HG03280 (cell line): Measurements from ENCODE around the gene KIF4A.

ENCODE experiments used
- ATAC-seq: cut with Tn5 transposase; IDR thresholded peaks from one replicate; pipeline ENCODE4 v1.9.1; 2021; ENCODE audit warnings: mild to moderate bottlenecking, moderate library complexity; ENCODE audit not compliant: unreplicated experiment

The KIF4A gene

DNA sequence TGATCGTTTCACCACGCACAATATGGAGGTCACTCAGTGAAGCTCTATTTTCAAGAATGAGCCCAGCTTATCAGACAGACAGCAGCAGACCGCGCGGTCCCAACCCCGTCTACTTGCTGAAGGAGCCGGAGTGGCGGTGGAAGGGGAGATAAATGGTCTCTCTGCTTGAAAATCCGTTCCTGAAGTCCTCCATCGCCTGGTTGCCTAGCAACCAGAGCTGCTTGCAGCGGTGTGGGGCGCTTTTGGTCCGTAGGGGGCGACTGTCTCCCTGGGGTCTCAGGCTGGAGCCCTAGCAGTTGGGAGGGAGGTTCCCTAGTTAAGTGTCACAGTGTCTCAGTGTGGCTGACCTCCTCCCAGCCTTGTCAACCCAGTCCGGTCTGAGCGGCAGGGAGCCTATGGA, 146.4 kb downstream of the KIF4A start:
- no peak for ATAC-seq

- ATAC-seq = no peak
These were observed 147.1 kb downstream of the KIF4A start for GRCh38 chrX:70437011-70437410.

DNA sequence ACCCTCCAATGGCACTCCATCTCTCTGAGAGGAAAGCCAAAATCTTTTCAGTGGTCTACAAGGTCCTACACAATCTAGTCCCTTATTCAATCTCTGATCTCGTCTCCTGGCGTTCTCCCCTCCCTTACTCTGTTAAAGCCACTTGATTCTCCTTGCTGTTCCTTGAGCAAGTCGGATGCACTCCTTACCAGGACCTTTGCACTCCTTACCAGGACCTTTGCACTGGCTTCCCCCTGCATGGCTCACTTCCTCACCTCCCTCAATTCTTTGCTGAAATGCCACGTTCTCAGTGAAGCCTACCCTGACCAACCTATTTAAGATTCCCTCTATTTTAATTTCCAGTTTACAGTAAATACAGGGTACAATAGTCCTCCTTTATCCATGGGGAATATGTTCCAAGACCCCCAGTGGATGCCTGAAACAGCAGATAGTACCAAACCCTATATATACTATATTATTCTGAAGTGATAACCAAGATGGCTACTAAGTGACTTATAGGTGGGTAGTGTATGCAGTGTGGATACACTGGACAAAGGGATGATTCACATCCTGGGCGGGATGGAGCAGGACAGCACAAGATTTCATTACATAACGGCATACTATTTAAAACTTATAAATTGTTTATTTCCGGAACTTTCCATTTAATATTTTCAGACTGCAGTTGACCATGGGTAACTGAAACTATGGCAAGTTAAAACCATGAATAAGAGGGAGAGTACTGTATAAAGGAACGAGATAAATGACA, 148.2 kb downstream of the KIF4A start:
- ATAC-seq = no peak

DNA sequence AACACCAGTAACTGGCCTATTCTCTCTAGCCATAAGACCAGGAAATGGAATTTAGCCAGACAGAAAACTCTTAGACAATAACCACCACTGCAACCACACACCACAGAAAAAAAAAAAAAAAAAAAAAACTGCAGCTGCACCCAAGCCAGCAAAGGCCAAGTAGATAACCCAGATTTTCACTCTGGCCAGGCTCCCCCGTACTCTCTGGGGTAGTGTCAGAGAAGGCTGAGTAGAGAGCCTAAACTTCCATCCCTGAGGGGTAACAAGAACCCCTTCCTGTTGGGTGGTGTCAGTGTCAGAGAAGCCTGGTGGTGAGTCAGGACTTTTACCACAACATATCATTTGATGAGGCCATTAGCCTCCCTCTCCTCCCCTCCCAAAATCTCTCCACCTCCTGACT, 149.1 kb downstream of the KIF4A start:
- ATAC-seq = no peak

DNA sequence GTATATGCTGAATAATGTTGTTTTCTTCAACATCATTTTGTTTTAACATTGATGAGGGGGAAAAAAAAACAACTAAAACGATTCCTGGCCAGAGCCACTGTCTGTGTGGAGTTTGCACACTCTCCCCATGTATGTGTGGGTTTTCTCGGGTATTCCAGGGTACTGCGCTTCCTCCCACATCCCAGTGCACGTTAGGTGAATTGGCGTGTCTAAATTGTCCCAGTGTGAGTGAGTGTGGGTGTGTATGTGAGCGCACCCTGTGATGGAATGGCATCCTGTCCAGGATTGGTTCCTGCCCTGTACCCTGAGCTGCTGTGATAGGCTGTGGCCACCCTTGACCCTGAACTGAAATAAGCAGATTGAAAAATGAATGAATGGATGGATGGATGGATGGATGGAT, 152.3 kb downstream of the KIF4A start:
- ATAC-seq = no peak

DNA sequence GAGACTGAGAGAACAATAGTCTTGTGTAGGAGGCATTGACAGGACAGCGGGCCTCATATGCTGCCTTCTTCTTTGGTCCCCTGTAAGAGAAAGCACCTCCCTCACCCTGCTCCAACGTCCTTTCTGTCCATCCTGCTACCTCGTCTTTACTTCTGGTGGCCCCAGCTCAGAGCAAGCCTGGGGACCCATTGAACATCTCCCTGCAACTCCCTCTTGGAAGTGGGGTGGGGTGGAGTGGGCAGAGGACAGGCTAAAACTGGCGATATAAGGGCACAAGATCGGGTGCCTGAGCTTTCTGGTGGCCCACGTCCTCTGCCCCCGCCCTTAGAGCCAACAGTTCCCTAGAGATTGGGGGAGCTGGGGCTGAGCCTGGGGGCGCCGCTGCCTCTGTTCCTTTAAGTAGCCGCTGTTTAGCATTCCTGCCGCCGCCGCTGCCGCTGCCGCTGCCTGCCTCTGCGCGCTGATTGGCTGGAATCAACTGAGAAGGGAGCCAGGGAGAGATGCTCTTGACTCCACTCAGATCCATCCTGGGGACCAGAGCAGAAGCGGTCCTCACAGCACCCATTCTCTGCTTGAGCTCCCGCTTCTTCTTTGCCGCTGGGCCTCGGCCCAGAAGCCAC, 154.5 kb downstream of the KIF4A start, which contains the start of gene DLG3:
TSS of gene DLG3 (plus strand) at position 510 of the 620 bp plus-strand sequence. CDS start 367 bp downstream, outside the sequence.
- no peak for ATAC-seq

- ATAC-seq = no peak
These were observed 155.2 kb downstream of the KIF4A start for GRCh38 chrX:70444946-70445656.

DNA sequence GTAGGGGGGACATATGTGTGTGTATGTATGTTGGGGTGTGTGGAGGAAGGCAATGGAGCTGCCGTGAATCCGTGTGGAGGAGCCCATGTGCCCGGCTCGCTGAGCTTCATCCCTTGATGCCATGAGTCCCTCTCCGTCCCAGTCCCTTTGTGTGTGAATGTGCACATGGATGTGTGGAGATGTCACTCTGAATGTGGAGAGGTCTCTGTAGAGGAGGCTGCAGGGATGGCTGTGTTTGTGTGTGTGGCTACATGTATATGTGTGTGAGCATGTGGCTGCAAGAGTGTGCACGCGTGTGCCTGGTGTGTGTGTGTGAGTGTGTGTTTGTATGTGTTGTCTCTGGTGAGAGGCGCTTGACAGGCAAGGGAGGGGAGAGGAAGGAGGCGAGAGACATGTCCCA, 156.0 kb downstream of the KIF4A start:
- ATAC-seq = no peak

- no peak for ATAC-seq
These were observed 156.8 kb downstream of the KIF4A start for GRCh38 chrX:70446380-70447350.

DNA sequence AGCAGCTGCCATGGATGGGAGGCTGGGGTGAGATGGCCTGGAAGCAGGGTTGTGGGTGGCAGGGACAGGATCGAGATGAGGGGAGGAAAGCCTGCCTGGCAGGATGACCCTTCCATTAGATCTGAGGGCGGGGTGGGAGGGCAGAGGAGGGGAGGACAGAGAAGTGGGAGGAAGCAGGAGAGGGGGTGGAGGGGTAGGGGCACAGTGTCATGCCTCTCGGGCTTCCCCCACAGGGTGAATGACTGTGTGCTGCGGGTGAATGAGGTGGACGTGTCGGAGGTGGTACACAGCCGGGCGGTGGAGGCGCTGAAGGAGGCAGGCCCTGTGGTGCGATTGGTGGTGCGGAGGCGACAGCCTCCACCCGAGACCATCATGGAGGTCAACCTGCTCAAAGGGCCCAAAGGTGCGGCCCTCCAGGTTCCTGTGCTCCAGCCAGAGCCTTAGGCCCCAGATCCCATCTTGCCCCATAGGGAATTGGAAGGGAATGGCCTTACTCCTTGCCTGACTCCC, 159.6 kb downstream of the KIF4A start:
- ATAC-seq = no peak

GRCh38 chrX:70452143-70452733, 162.3 kb downstream of the KIF4A start:
- peak; percentile 37 for ATAC-seq

DNA sequence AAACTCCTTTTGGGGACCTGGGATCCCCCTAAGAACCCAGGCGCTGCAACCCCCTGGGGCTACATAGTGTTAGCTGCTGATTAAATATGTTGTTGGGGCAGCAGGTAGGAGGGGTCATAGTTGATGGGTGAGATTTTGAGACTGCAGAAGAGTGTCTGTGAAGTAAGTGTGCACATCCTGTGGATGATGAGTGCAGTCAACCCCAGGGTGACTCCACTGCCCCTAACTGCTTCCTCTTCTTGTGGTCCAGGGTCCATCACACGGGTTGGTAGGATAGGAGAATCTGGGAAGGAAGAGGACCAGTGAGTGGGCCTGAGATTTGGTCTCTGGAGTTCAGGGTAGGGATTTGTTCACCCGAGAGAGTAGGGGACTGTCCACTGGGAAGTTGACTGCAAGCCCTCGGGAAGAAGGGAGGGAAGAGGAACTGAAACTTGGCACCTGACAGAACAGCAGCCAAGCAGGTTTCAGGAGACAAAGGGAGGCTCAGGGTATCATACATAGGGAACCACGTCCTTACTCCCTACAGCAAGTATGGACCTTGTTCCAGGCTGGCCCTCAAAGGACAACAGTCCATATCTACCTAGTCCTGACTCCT, 163.2 kb downstream of the KIF4A start:
- no peak for ATAC-seq

DNA sequence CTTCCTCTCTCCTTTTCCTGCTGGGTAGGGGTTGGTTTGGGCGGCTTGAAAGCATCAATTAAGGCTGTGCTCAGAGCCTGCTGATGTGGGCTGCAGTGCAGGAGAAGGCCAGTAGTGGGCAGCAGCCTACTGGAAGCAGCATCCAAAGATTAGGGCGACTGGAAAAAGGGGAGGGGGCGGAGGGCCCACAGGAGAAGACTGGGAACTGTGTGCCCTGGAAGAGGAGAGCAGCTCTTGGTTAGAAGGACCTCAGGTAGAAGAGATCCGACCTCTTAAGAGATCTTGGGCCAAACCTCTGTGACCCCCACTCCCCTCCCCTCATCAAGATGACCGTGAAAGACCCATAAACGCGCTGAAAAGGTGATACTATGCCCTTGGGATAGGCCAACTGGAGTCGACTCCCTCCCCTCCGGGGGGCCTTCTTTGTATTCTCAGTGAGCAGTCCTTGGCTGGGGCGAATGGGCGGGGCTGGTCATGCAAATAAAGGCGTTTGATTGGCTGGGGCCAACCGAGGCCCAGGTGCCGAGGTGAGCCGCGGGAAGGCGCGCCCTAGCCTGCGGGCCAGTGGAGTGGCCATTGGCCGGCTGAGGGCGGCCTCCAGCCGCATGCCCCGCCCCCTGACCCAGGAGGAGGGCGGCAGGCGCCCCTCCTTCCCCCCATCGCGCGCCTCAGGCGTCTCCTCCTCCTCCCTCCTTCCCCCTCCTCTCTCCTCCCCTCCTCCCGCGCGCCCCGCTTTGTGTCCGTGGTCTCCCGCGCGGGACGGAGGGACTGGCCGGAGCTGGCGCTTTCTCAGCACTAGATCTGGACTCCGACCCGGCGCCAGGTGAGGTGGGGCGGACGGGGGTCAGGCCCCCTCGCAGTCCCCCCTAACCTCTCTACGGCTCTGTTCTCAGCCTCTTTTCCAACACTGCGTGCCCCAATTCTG, 164.8 kb downstream of the KIF4A start:
- ATAC-seq = peak; percentile 65

DNA sequence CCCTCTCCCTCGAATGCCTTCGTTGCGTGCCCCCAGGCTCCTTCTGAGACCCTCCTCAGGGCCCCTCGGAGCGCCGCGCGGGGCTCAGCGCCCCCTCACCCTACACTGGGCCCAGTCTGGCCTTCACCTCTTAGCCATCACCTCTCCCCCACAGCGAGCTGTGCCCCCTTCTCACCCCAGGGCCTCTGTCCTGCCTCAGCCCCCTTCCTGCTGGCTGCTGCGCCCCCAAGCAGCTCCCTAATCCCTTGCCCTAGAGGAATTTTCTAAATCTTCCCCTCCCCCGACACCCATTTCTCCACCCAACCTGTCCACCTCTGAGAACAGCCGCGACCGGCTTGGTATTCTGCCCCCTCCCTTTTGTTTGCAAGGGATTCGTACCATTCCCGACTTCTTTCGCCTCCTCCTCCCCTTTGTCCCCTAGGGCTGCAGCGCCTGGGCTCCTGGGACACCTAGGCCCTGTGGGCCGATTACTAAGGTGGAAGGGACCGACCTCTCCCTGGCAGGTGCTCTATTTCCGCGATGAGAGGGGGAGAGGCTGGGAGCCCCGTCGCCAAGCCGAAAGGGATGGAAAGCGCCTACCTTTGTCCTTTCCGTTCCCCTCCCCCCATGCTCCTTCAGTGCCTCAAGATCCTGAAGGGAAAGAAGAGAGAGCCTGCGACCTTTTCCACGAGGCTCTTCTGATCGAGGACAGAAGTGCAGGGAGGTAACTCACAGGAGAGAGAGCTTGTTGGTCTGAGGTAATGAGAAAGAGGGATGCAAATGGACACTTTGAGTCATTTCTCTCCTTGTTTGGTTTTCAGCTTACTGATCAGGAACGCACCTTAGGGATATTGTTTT, 165.7 kb downstream of the KIF4A start:
- no peak for ATAC-seq

- ATAC-seq = no peak
These were observed 166.4 kb downstream of the KIF4A start for GRCh38 chrX:70456256-70456655.

GRCh38 chrX:70461026-70461425, 171.1 kb downstream of the KIF4A start:
- ATAC-seq = no peak

GRCh38 chrX:70464051-70464450, 174.1 kb downstream of the KIF4A start:
- ATAC-seq = no peak

GRCh38 chrX:70466968-70467367, 177.1 kb downstream of the KIF4A start:
- no peak for ATAC-seq
